SU-DHL-6 (cell line): ENCODE data around the gene MAGEA9B.
"Not testable (repeated sequence)": the region's sequence is repeated elsewhere in the genome, so short reads cannot be mapped to it uniquely, and the experiment has no call there.

Experiments
- CTCF ChIP-seq: fragments of 200-600 bp; sonication (generic); IDR thresholded peaks from one replicate; pipeline ENCODE4 v1.5.1; 2017; ENCODE audit warnings: antibody characterized with exemption, mild to moderate bottlenecking, low read length, moderate library complexity; ENCODE audit not compliant: insufficient read depth, poor library complexity, severe bottlenecking
- EZH2phosphoT487 ChIP-seq: fragments of 200-600 bp; sonication (generic), shearing (Covaris generic); conservative IDR thresholded peaks from 2 replicates; pipeline ENCODE4 v1.6.1; 2018; ENCODE audit warnings: mild to moderate bottlenecking, antibody characterized with exemption, low read length, moderate library complexity, mixed read lengths

GRCh38 chrX:149549701-149550100 is 37.6 kb downstream of the MAGEA9B start, which contains the start of gene HSFX3:
- TF ChIP-seq EZH2phosphoT487, CTCF: not testable (repeated sequence)
